GM18907 (cell line): ENCODE data around the gene URM1.

Experiments used
- ATAC-seq: cut with Tn5 transposase; IDR thresholded peaks from one replicate; pipeline ENCODE4 v1.9.1; 2021; ENCODE audit warnings: mild to moderate bottlenecking, moderate library complexity; ENCODE audit not compliant: unreplicated experiment

The URM1 gene

GRCh38 chr9:128344931-128345605 lies 26.1 kb upstream of the URM1 start:
- ATAC-seq: no peak

GRCh38 chr9:128349125-128349524 lies 22.0 kb upstream of the URM1 start:
- ATAC-seq: no peak

- no peak for ATAC-seq
Observed at GRCh38 chr9:128349772-128350171, 21.4 kb upstream of the URM1 start.

- no peak for ATAC-seq
Observed at GRCh38 chr9:128355451-128355850, 15.7 kb upstream of the URM1 start.

- no peak for ATAC-seq
Observed at GRCh38 chr9:128358090-128358489, 13.1 kb upstream of the URM1 start.

- ATAC-seq: no peak
Observed at GRCh38 chr9:128358861-128359260, 12.3 kb upstream of the URM1 start.

GRCh38 chr9:128360826-128361225 lies 10.3 kb upstream of the URM1 start:
- no peak for ATAC-seq

GRCh38 chr9:128361296-128361985 lies 9.7 kb upstream of the URM1 start:
- ATAC-seq: no peak

- peak; percentile 53 for ATAC-seq
Observed at GRCh38 chr9:128361986-128362646, 9.1 kb upstream of the URM1 start.

- no peak for ATAC-seq
Observed at GRCh38 chr9:128362774-128363173, 8.4 kb upstream of the URM1 start.

GRCh38 chr9:128365525-128365924 lies 5.6 kb upstream of the URM1 start:
- no peak for ATAC-seq

- no peak for ATAC-seq
Observed at GRCh38 chr9:128369024-128369706, 2.0 kb upstream of the URM1 start.

GRCh38 chr9:128370367-128370751 lies 815 bp upstream of the URM1 start:
- peak; percentile 10 for ATAC-seq

GRCh38 chr9:128371630-128372117 lies 500 bp downstream of the URM1 start:
- ATAC-seq: no peak

GRCh38 chr9:128372188-128372641 lies 1.0 kb downstream of the URM1 start:
- no peak for ATAC-seq

GRCh38 chr9:128372784-128373183 lies 1.6 kb downstream of the URM1 start:
- no peak for ATAC-seq

- ATAC-seq: no peak
Observed at GRCh38 chr9:128374221-128374675, 3.1 kb downstream of the URM1 start.

- no peak for ATAC-seq
Observed at GRCh38 chr9:128375865-128376264, 4.7 kb downstream of the URM1 start.

GRCh38 chr9:128382261-128382660 lies 11.1 kb downstream of the URM1 start:
- no peak for ATAC-seq

GRCh38 chr9:128383007-128383753 lies 12.0 kb downstream of the URM1 start:
- ATAC-seq: no peak
